ENCODE measurements around the gene TRAF3. TPM values are rescaled to one million over a fixed set of nuclear protein-coding genes. Genes with fewer than 3 reads are reported as not detected.

Gene TRAF3
- total RNA-seq, 1 donor from 2014 or later: 14.0 TPM

DNA sequence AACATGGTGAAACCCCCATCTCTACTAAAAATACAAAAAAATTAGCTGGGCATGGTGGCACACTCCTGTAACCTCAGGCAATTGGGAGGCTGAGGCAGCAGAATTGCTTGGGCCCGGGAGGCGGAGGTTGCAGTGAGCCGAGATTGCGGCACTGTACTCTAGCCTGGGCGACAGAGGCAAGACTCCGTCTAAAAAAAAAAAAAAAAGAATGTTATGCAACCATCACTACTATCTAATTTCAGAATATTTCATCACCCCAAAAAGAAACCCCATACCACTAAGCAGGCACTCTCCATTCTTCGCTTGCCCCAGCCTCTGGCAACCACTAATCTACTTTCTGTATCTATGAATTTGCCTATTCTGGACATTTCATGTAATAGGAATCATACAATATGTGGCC lies 76.4 kb downstream of the TRAF3 start:
- Histone ChIP-seq H3K27ac (no peak overlapping the region), H3K4me1 (peaks cover 17% of the 10 kb centered on the region), H3K27me3 (no peaks in the 10 kb centered on the region), H3K9me3 (no peaks in the 10 kb centered on the region), H3K4me3 (no peak overlapping the region), H3K36me3 (no peaks in the 10 kb centered on the region)
- TF ChIP-seq CTCF (IDR thresholded peaks at IDR 0.05) (no peak), POLR2A (IDR thresholded peaks at IDR 0.05) (no peak), POLR2AphosphoS5 (IDR thresholded peaks at IDR 0.05; ENCODE audit: insufficient read depth in 1 of 2, low read depth in 1 of 2) (no peak)
- DNase-seq (ENCODE audit: extremely low spot score in 2 of 2): no peak
- intact Hi-C loops (cut with DNase I): no loop called here

GRCh38 chr14:102854091-102854703 lies 76.9 kb downstream of the TRAF3 start:
- no peak for TF ChIP-seq POLR2AphosphoS5 (IDR thresholded peaks at IDR 0.05; ENCODE audit: insufficient read depth in 1 of 2, low read depth in 1 of 2)
- TF ChIP-seq CTCF (IDR thresholded peaks at IDR 0.05): no peak
- no peak for TF ChIP-seq POLR2A (IDR thresholded peaks at IDR 0.05)
- H3K27me3 ChIP-seq: no peaks in the 10 kb centered on the region
- H3K9me3 ChIP-seq: no peaks in the 10 kb centered on the region
- H3K27ac ChIP-seq: no peak overlapping the region
- peaks cover 12% of the 10 kb centered on the region for H3K4me1 ChIP-seq
- no peaks in the 10 kb centered on the region for H3K36me3 ChIP-seq
- DNase-seq (ENCODE audit: extremely low spot score in 2 of 2): no peak
- H3K4me3 ChIP-seq: no peak overlapping the region
- intact Hi-C loops (cut with DNase I): no loop called here

DNA sequence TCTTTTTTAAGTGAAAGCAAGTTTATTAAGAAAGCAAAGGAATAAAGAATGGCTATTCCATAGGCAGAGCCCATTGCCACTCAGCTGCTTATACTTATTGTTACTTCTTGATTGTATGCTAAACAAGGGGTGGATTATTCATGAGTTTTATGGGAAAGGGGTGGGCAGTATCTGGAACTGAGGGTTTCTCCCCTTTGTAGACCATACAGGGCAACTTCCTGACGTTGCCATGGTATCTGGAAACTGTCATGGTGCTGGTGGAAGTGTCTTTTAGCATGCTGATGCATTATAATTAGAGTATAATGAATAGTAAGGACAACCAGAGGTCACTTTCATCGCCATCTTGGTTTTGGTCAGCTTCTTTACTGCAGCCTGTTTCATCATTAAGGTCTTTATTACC lies 78.9 kb downstream of the TRAF3 start:
- intact Hi-C loops (cut with DNase I): no loop called here
- Histone ChIP-seq H3K36me3 (no peaks in the 10 kb centered on the region), H3K27me3 (no peaks in the 10 kb centered on the region), H3K27ac (no peak overlapping the region), H3K4me1 (no peaks in the 10 kb centered on the region), H3K9me3 (no peaks in the 10 kb centered on the region), H3K4me3 (no peak overlapping the region)
- DNase-seq (ENCODE audit: extremely low spot score in 2 of 2): no peak
- TF ChIP-seq POLR2A (IDR thresholded peaks at IDR 0.05) (no peak), POLR2AphosphoS5 (IDR thresholded peaks at IDR 0.05; ENCODE audit: insufficient read depth in 1 of 2, low read depth in 1 of 2) (no peak), CTCF (IDR thresholded peaks at IDR 0.05) (no peak)

- Histone ChIP-seq H3K4me3 (no peak overlapping the region), H3K4me1 (no peaks in the 10 kb centered on the region), H3K36me3 (no peaks in the 10 kb centered on the region), H3K27ac (no peak overlapping the region), H3K27me3 (no peaks in the 10 kb centered on the region), H3K9me3 (no peaks in the 10 kb centered on the region)
- TF ChIP-seq POLR2A (IDR thresholded peaks at IDR 0.05) (no peak), CTCF (IDR thresholded peaks at IDR 0.05) (no peak), POLR2AphosphoS5 (IDR thresholded peaks at IDR 0.05; ENCODE audit: insufficient read depth in 1 of 2, low read depth in 1 of 2) (no peak)
- no peak for DNase-seq (ENCODE audit: extremely low spot score in 2 of 2)
- intact Hi-C loops (cut with DNase I): no loop called here
Measured at GRCh38 chr14:102857444-102857843, 80.2 kb downstream of the TRAF3 start.

- H3K4me3 ChIP-seq: no peak overlapping the region
- H3K27ac ChIP-seq: no peak overlapping the region
- no peaks in the 10 kb centered on the region for H3K4me1 ChIP-seq
- no peaks in the 10 kb centered on the region for H3K27me3 ChIP-seq
- TF ChIP-seq CTCF (IDR thresholded peaks at IDR 0.05): no peak
- no peak for TF ChIP-seq POLR2AphosphoS5 (IDR thresholded peaks at IDR 0.05; ENCODE audit: insufficient read depth in 1 of 2, low read depth in 1 of 2)
- TF ChIP-seq POLR2A (IDR thresholded peaks at IDR 0.05): no peak
- H3K9me3 ChIP-seq: no peaks in the 10 kb centered on the region
- DNase-seq (ENCODE audit: extremely low spot score in 2 of 2): no peak
- no peaks in the 10 kb centered on the region for H3K36me3 ChIP-seq
- intact Hi-C loops (cut with DNase I): no loop called here
Measured at GRCh38 chr14:102859911-102860310, 82.7 kb downstream of the TRAF3 start.
